ENCODE data around the gene USPL1. TPM values are rescaled to one million over a fixed set of nuclear protein-coding genes. Genes with fewer than 3 reads are reported as not detected.

The USPL1 gene
- total and polyA plus RNA-seq, 2 of the 13 experiments (the other 11 are each of a cell fraction or from before 2014, with no cell fraction given), result 13.7 to 15.9 TPM

DNA sequence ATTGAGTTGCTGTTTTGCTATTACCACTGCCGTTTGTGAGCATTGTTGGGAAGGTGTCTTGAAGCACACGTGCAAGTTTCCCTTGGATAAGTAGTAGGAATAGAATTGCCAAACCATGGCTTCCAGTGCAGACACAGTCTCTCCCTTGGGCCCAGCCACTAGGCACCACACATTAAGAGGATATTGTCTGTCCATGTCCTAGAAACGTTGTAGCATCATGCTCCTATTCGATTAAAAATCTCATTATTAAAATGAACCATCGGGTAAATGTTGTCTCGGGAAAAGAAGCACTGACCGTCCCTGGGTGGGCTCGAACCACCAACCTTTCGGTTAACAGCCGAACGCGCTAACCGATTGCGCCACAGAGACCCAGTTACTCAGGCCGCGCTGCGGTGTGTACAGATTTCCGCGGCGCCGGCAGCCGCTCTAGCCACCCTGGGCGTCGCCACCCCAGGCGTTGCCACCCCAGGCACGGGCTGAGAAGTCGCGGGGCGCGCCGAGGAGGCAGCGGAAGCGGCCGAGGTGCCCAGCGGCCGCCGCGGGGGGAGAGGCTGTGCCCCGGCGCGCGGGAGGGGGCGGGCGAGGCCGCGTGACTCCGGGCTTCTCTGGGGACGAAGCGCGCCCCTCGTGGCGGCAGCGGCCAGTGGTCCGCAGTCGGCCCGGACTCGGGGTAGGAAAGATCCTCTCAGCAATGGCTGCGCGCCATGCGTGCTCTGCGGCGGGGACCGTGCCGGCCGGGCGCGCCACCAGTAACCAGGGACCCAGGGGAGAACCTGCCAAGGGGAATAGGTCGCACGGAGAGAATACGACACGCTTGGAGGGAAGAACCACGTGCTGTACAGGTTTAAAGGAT, 56.2 kb downstream of the USPL1 start (continued):
- TF ChIP-seq, protein P1, sequence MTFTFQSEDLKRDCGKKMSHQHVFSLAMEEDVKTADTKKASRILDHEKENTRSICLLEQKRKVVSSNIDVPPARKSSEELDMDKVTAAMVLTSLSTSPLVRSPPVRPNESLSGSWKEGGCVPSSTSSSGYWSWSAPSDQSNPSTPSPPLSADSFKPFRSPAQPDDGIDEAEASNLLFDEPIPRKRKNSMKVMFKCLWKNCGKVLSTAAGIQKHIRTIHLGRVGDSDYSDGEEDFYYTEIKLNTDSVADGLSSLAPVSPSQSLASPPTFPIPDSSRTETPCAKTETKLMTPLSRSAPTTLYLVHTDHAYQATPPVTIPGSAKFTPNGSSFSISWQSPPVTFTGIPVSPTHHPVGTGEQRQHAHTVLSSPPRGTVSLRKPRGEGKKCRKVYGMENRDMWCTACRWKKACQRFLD (CRISPR knock-in tag; IDR thresholded peaks at IDR 0.05; ENCODE audit: borderline replicate concordance), result no peak
- TF ChIP-seq, protein P2, sequence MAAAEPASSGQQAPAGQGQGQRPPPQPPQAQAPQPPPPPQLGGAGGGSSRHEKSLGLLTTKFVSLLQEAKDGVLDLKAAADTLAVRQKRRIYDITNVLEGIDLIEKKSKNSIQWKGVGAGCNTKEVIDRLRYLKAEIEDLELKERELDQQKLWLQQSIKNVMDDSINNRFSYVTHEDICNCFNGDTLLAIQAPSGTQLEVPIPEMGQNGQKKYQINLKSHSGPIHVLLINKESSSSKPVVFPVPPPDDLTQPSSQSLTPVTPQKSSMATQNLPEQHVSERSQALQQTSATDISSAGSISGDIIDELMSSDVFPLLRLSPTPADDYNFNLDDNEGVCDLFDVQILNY (CRISPR knock-in tag; conservative IDR thresholded peaks at IDR 0.05), result no peak
- no peak for TF ChIP-seq ZFP36L1 (CRISPR knock-in tag; IDR thresholded peaks at IDR 0.05)
- TF ChIP-seq, protein P3, sequence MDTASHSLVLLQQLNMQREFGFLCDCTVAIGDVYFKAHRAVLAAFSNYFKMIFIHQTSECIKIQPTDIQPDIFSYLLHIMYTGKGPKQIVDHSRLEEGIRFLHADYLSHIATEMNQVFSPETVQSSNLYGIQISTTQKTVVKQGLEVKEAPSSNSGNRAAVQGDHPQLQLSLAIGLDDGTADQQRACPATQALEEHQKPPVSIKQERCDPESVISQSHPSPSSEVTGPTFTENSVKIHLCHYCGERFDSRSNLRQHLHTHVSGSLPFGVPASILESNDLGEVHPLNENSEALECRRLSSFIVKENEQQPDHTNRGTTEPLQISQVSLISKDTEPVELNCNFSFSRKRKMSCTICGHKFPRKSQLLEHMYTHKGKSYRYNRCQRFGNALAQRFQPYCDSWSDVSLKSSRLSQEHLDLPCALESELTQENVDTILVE (CRISPR knock-in tag; IDR thresholded peaks at IDR 0.05), result peak; percentile 50; the same call in 1 of the 2 replicates
- TF ChIP-seq ZNF660 (CRISPR knock-in tag; IDR thresholded peaks at IDR 0.05; ENCODE audit: borderline replicate concordance, low read depth), result no peak
- no peak for TF ChIP-seq ATF1 (CRISPR knock-in tag; IDR thresholded peaks at IDR 0.05)
- TF ChIP-seq KAT2B (IDR thresholded peaks at IDR 0.05; ENCODE audit: borderline replicate concordance, low read depth, low read length), result no peak
- TF ChIP-seq SOX6 (IDR thresholded peaks at IDR 0.05), result no peak
- peak; percentile 74 for TF ChIP-seq SOX6 (CRISPR knock-in tag; IDR thresholded peaks at IDR 0.05)
- TF ChIP-seq MBD4 (IDR thresholded peaks at IDR 0.05; ENCODE audit: borderline replicate concordance, low read length), result no peak
- no peak for TF ChIP-seq JUND (CRISPR knock-in tag; IDR thresholded peaks at IDR 0.05)
- peak; percentile 89 for TF ChIP-seq ZNF761 (CRISPR knock-in tag; conservative IDR thresholded peaks at IDR 0.05)
- no peak for TF ChIP-seq ZNF460 (CRISPR knock-in tag; IDR thresholded peaks at IDR 0.05; ENCODE audit: borderline replicate concordance)
- no peak for TF ChIP-seq ZNF468 (CRISPR knock-in tag; IDR thresholded peaks at IDR 0.05)
- TF ChIP-seq, protein P4, sequence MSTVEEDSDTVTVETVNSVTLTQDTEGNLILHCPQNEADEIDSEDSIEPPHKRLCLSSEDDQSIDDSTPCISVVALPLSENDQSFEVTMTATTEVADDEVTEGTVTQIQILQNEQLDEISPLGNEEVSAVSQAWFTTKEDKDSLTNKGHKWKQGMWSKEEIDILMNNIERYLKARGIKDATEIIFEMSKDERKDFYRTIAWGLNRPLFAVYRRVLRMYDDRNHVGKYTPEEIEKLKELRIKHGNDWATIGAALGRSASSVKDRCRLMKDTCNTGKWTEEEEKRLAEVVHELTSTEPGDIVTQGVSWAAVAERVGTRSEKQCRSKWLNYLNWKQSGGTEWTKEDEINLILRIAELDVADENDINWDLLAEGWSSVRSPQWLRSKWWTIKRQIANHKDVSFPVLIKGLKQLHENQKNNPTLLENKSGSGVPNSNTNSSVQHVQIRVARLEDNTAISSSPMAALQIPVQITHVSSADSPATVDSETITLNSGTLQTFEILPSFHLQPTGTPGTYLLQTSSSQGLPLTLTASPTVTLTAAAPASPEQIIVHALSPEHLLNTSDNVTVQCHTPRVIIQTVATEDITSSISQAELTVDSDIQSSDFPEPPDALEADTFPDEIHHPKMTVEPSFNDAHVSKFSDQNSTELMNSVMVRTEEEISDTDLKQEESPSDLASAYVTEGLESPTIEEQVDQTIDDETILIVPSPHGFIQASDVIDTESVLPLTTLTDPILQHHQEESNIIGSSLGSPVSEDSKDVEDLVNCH (CRISPR knock-in tag; IDR thresholded peaks at IDR 0.05), result no peak
- no peak; the same call in 1 of the 2 replicates for TF ChIP-seq ZSCAN9 (CRISPR knock-in tag; IDR thresholded peaks at IDR 0.05; ENCODE audit: borderline replicate concordance)
- no peak; the same call in 1 of the 2 replicates for TF ChIP-seq SRY (CRISPR knock-in tag; IDR thresholded peaks at IDR 0.05)
- TF ChIP-seq, protein P5, sequence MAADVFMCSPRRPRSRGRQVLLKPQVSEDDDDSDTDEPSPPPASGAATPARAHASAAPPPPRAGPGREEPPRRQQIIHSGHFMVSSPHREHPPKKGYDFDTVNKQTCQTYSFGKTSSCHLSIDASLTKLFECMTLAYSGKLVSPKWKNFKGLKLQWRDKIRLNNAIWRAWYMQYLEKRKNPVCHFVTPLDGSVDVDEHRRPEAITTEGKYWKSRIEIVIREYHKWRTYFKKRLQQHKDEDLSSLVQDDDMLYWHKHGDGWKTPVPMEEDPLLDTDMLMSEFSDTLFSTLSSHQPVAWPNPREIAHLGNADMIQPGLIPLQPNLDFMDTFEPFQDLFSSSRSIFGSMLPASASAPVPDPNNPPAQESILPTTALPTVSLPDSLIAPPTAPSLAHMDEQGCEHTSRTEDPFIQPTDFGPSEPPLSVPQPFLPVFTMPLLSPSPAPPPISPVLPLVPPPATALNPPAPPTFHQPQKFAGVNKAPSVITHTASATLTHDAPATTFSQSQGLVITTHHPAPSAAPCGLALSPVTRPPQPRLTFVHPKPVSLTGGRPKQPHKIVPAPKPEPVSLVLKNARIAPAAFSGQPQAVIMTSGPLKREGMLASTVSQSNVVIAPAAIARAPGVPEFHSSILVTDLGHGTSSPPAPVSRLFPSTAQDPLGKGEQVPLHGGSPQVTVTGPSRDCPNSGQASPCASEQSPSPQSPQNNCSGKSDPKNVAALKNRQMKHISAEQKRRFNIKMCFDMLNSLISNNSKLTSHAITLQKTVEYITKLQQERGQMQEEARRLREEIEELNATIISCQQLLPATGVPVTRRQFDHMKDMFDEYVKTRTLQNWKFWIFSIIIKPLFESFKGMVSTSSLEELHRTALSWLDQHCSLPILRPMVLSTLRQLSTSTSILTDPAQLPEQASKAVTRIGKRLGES (CRISPR knock-in tag; IDR thresholded peaks at IDR 0.05; ENCODE audit: borderline replicate concordance), result 0 out of 2 replicates have a peak, but pooled peaks have one; percentile 51
- TF ChIP-seq MYNN (CRISPR knock-in tag; IDR thresholded peaks at IDR 0.05; ENCODE audit: low read depth), result no peak
- TF ChIP-seq, protein P6, sequence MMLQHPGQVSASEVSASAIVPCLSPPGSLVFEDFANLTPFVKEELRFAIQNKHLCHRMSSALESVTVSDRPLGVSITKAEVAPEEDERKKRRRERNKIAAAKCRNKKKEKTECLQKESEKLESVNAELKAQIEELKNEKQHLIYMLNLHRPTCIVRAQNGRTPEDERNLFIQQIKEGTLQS (CRISPR knock-in tag; IDR thresholded peaks at IDR 0.05), result no peak
- no peak for TF ChIP-seq ZNF326 (CRISPR knock-in tag; IDR thresholded peaks at IDR 0.05; ENCODE audit: borderline replicate concordance)
